GM12873 (cell line): ENCODE data around the gene AQP10.

Experiments used
- TF ChIP-seq, protein P1 (sequence below): IDR thresholded peaks from 2 replicates; pipeline ENCODE4 v1.5.1; 2012; ENCODE audit warnings: low read depth, mild to moderate bottlenecking, moderate library complexity, low read length, control low read depth; ENCODE audit not compliant: insufficient read depth; ENCODE audit errors: missing control alignments

AQP10 gene

DNA sequence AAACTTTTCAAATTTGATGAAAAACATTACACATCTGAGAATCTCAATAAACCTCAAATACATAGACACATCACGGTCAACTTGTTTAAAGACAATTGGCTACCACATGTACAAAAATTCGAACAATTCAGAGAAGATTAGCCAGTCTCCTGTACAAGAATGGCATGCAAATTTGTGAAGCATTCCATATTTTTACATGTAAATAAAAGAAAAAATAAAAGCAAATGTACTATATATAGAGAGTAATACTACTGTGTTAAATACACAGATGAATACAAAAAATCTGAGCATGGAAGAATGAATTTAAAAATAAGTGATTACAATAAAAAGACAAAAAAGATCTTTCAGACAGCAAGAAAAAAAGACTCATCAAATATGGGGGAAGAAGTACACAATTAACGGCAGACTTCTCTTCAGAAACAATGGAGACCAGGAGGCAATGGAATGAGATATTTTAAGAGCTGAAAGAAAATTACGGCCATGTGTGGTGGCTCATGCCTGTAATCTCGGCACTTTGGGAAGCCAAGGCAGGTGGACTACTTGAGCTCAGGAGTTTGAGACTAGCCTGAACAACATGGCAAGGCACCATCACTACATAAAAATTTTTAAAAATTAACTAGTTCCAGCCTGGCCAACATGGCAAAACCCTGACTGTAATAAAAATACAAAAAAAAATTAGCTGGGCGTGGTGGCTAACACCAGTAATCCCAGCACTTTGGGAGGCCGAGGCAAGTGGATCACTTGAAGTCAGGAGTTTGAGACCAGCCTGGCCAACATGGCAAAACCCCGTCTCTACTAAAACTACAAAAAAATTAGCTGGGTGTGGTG, 25.3 kb upstream of the AQP10 start:
- TF ChIP-seq, protein P1, sequence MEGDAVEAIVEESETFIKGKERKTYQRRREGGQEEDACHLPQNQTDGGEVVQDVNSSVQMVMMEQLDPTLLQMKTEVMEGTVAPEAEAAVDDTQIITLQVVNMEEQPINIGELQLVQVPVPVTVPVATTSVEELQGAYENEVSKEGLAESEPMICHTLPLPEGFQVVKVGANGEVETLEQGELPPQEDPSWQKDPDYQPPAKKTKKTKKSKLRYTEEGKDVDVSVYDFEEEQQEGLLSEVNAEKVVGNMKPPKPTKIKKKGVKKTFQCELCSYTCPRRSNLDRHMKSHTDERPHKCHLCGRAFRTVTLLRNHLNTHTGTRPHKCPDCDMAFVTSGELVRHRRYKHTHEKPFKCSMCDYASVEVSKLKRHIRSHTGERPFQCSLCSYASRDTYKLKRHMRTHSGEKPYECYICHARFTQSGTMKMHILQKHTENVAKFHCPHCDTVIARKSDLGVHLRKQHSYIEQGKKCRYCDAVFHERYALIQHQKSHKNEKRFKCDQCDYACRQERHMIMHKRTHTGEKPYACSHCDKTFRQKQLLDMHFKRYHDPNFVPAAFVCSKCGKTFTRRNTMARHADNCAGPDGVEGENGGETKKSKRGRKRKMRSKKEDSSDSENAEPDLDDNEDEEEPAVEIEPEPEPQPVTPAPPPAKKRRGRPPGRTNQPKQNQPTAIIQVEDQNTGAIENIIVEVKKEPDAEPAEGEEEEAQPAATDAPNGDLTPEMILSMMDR: no peak

DNA sequence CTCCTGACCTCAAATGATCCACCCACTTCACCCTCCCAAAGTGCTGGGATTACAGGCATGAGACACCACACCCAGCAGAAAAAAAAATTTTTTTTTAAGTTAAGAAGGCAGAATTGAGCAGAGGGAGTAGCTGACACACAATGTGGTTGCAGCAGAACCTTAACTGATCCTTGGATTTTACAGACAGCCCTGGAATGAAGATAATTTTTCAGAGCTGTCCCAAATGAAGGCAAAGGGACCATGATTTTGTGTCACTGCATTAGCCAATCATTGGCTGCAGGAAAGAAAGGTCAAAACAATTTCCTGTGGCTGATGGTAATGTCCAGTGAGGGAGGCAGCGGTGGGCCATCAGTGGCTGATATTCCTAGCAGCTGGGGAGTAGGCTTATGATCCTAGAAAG, 19.3 kb upstream of the AQP10 start:
- TF ChIP-seq, protein P1: no peak

DNA sequence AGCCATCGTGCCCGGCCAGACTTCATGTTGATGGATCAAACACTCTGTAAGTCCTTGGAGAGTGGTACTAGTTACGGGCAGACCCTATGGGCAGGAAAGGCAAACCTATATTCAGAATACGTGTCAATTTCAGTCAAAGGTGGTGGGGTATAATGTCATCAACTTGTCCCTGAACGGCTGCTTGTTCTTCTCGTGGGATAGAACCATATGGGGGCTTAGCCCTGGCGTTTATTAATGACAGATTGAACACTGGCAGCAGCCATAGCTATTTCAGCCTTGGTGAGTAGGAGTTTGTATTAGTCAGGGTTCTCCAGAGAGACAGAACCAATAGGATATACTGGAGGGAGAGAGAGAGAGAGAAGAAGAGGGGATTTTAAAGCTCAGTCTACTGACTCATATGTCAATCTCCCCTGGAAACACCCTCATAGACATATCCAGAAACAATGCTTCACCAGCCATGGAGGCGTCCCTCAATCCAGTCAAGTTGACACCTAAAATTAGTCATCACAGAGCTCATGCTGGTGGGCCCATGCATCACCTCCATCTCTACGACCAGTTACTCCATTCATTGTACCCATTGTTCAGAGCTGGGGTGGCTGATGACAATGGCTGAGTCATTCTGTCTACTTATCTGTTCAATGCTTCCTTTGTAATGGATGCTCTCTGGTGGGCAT, 16.1 kb upstream of the AQP10 start:
- TF ChIP-seq, protein P1: no peak

DNA sequence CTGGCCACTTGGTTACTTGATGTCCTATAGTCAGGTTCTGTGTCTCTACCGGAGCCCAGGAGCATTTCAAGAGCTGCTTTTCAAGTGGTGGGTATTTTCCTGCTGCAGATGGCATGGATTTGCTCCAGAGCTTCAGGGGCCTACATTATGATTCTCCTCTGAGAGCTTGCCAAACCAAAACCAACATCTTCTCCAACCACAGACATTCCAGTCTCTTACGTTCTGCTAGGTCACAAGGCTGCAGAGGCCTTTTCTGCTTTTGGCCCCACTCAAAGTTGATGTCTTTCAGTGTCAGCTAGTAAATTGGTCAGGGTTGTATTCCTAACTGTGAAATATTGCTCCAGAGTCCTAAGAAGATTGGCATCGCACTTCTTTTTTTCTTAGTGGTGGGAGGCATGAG, 14.7 kb upstream of the AQP10 start:
- TF ChIP-seq, protein P1: no peak

DNA sequence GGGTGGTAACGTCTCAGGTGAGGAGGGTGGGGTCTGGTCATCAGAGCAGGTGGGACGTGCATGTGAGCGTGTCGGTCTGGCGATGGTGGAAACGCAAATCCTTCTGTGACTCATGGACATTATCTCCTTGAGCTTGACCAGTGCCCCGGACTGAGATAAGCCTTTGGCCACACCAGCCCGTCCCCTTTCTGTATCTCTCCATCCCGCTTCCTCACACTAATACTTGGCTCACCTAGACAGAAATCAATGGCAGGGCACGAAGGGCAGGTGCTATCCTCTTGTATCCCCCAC, 7.9 kb upstream of the AQP10 start:
- TF ChIP-seq, protein P1: no peak

DNA sequence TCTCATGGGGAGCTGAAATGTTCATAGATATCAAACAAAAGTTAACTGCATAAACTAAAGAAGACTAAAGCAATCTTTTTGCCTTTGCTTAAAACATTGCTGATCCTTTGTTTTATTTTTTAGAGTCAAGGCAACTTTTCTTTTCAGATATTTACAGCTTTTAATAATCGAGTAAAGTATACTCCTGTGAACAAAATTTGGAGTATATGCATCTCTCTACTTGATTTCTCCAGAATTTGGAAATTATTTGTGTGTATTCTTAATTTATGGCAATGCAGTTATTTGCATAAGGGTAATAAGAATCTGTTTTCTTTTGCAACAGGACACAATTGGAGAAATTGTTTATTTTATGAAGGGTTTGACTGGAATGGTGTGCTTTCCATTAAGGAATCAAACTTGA, 4.2 kb upstream of the AQP10 start:
- TF ChIP-seq, protein P1: no peak

DNA sequence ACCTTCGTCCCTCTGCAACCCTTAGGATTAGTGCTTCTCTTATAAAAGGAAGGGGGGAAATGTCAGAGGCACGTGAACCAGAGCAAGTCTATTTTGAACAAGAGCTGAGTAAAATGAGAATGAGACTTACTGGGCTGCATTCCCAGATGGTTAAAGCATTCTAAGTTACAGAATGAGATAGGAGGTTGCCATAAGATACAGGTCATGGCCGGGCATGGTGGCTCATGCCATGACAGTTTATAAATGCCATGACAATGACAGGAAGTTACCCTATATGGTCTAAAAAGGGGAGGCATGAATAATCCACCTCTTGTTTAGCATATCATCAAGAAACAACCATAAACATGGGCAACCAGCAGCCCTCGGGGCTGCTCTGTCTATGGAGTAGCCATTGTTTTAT, 2.5 kb upstream of the AQP10 start:
- TF ChIP-seq, protein P1: no peak
